Measurements from ENCODE around the gene AMN1.
"Not testable (repeated sequence)": the region's sequence is repeated elsewhere in the genome, so short reads cannot be mapped to it uniquely, and the experiment has no call there.

The AMN1 gene

GRCh38 chr12:31732926-31733548 lies 4.2 kb upstream of the AMN1 start:
- no peak for DNase-seq (ENCODE audit: low read depth)

DNA sequence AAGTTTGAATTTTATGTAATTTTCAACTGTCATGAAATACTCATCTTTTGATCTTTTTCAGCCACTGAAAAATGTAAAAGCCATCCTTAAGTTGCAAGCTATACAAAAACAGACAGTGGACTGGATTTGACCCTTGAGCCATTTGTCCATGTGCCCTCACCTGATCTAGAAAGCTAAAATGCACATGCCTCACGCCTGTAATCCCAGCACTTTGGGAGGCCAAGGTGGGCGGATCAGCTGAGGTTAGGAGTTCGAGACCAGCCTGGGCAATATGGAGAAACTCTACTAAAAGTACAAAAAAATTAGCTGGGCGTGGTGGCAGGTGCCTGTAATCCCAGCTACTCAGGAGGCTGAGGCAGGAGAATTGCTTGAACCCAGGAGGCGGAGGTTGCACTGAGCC lies 2.4 kb upstream of the AMN1 start:
- DNase-seq (ENCODE audit: low read depth) = not testable (repeated sequence)

DNA sequence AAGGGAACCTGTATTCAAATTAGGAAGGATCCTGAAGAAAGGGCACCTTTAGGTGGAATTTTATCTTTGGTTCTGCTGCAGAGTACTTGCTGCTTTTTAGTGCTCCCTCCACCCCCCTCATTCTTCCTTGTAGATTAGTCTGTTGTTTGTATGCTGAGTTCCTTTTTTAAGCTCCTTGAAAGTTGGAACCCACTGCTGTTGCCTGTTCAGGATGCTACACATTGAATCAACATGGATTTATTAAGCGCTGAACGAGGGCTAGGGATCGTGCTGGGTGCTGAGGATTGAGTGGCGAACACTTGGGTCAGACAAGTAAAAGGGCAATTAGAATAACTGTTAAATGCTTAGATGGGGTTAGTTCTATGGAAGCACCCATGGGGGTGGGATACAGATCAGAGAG lies 884 bp upstream of the AMN1 start:
- DNase-seq (ENCODE audit: low read depth) = no peak

DNA sequence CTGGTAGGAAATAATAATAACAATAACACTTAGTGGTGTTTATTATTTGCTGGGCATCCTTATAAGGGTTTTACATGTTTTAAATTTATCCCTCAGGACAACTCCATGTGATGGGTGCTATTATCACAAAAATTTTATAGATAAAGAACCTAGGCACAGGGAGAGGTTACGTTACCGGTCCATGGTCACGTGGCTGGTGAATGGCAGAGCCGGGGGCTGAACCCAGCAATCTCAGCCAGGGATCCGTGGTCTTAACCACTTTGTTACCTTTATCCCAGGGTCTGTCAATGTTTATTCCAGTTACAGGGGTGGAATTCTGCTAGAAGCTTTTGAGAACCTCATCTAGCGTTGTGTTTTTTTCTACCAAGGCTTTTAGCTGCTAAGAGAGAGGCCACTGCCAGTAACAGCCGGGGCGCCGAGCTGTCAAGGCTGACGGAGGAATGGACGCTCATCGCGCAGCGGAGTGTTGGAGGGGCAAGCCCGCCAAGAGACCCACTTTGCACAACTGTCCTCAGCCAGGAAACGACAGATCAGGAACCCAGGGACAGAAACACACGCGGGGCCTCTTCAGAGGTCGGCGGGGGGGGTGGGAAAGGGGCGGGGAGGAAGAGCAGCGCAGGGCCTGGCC lies 418 bp downstream of the AMN1 start:
- no peak for DNase-seq (ENCODE audit: low read depth)

DNA sequence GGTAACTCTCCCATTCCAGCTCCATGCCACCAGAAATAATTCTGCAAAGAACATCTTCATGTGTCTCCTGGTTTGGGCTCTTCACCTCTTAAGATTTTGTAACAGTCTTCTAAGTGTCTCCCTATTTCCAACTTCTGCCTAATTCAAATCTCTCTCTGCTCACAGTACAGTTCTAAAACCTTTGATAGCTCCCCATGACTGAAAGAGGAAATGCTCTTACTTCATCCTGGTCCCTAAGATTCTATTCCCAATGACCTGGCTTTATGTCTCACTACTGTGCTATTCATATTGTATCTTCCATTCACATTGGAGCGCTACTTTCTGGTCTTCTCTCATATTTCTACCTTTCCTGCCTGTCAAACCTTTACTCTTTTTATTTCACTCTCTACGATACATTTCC lies 1.6 kb downstream of the AMN1 start:
- DNase-seq (ENCODE audit: low read depth) = no peak

DNA sequence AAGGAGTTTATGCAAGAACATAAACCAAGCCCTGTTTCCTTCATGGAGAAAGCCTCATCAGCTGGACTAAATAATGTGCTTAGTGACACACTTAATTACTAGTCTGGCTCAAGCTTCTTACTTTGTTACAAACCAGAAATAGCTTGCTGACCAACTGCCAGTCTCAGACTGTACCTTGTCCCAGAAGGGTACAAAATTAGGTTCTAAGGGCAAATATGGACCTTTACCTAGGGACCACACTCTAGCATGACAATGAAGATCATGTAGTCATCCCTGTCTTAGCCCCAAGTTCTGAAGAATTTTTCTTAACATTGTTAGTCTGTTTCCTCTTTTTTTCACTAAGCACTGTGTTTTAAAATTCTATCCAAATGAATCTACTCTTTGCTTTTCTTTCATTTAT lies 2.2 kb downstream of the AMN1 start:
- no peak for DNase-seq (ENCODE audit: low read depth)

- DNase-seq (ENCODE audit: low read depth) = no peak
Observed at GRCh38 chr12:31724557-31724956, 4.3 kb downstream of the AMN1 start.

GRCh38 chr12:31722580-31722979 lies 6.2 kb downstream of the AMN1 start:
- no peak for DNase-seq (ENCODE audit: low read depth)

DNA sequence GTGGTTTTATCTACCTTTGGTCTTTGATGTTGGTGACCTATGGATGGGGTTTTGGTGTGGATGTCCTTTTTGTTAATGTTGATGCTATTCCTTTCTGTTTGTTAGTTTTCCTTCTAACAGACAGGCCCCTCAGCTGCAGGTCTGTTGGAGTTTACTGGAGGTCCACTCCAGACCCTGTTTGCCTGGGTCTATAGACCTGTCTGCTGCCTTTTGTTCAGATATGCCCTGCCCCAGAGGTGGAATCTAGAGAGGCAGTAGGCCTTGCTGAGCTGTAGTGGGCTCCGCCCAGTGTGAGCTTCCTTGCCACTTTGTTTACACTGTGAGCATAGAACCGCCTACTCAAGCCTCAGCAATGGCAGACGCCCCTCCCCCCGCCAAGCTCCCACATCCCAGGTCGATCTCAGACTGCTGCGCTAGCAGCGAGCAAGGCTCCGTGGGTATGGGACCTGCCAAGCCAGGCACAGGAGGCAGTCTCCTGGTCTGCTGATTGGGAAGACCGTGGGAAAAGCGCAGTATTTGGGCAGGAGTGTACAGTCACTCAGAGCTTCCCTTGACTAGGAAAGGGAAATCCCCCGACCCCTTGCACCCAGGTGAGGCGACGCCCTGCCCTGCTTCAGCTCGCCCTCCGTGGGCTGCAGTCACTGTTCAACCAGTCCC lies 10.2 kb downstream of the AMN1 start:
- not testable (repeated sequence) for DNase-seq (ENCODE audit: low read depth)

GRCh38 chr12:31716998-31717397 lies 11.8 kb downstream of the AMN1 start:
- DNase-seq (ENCODE audit: low read depth) = not testable (repeated sequence)

GRCh38 chr12:31715283-31715825 lies 13.5 kb downstream of the AMN1 start:
- no peak for DNase-seq (ENCODE audit: low read depth)

DNA sequence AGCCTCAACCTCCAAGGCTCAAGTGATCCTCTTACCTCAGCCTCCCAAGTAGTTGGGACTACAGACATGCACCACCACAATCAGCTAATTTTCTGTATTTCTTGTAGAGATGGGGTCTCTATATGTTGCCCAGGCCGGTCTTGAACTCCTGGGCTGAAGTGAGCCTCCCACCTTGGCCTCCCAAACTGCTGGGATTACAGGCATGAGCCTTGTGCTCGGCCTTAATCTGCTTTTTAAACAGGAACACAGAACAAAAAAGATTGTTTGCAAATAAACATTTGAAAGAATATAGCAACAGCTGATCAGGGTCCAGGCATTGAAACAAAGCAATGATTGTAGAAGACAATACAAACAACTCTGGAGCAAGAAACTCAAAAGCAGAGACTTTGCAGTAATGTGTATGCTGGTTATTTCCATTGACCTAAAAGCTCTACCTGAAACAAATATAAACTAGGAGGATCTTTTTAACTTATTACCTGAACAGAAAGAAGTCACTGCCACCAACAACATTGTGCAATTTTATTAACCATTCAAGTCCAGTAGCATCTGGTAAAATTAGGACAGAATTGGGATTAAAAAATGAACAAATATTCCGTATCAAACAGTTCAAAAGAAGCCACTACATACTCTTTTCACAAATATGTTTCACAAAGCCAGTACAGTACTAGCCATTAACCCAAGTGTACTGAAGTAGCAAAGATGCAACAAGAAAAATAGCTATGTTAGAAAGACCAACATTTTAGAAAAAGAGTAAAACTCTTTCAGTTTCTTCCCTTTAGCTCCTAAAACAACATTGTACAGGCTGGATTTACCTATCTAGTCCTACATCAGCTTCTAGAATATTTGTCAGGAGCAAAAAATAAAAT lies 14.2 kb downstream of the AMN1 start:
- DNase-seq (ENCODE audit: low read depth) = no peak

GRCh38 chr12:31712877-31713276 lies 15.9 kb downstream of the AMN1 start:
- DNase-seq (ENCODE audit: low read depth) = no peak

- no peak for DNase-seq (ENCODE audit: low read depth)
Observed at GRCh38 chr12:31710021-31710818, 18.6 kb downstream of the AMN1 start.

DNA sequence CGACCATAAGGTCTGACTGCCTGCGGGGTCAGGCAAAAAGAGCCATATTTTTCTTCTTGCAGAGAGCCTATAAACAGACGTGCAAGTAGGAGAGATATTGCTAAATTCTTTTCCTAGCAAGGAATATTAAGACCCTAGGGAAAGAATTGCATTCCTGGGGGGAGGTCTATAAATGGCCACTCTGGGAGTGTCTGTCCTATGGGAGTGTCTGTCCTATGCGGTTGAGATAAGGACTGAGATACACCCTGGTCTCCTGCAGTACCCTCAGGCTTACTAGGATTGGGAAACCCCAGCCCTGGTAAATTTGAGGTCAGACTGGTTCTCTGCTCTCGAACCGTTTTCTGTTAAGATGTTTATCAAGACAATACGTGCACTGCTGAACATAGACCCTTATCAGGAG lies 20.7 kb downstream of the AMN1 start:
- DNase-seq (ENCODE audit: low read depth) = not testable (repeated sequence)

GRCh38 chr12:31705621-31706020 lies 23.2 kb downstream of the AMN1 start:
- DNase-seq (ENCODE audit: low read depth) = no peak

DNA sequence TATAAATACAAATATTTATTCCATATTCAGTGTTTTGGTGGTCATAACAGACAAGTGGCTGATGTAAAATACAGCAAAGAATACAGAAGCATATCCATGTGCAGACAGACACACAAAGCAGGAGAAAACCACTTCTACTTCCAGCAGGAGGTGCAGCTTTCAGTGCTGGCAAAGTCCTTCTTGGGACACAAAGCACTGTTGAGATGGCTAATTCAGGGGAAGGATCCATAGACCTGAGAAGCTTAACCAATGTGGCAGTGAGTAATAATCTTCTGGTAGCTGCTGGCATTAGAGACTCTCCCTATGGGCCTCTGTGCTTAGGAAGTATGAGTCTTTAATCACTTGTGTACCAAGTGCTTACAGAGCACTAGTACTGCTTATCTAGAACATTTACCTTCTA lies 26.8 kb downstream of the AMN1 start:
- DNase-seq (ENCODE audit: low read depth) = no peak

- not testable (repeated sequence) for DNase-seq (ENCODE audit: low read depth)
Observed at GRCh38 chr12:31689921-31690320, 38.9 kb downstream of the AMN1 start.

GRCh38 chr12:31687101-31687527 lies 41.7 kb downstream of the AMN1 start:
- no peak for DNase-seq (ENCODE audit: low read depth)

- no peak for DNase-seq (ENCODE audit: low read depth)
Observed at GRCh38 chr12:31685801-31686200, 43.0 kb downstream of the AMN1 start.
